ENCODE results near the gene CSMD2. TPM values are rescaled to one million over a fixed set of nuclear protein-coding genes. Genes with fewer than 3 reads are reported as not detected.

Gene CSMD2
- total RNA-seq, 2 experiments from 2014 or later = not detected

GRCh38 chr1:33984906-33985565 lies 180.0 kb downstream of the CSMD2 start:
- Mint-ChIP-seq H3K9me3 (ENCODE audit: low read depth) (no peaks in the 10 kb centered on the region), H3K36me3 (ENCODE audit: low read depth) (no peaks in the 10 kb centered on the region), H3K27me3 (peaks cover 25% of the 10 kb centered on the region), H3K27ac (no peak overlapping the region), H3K4me3 (no peak overlapping the region), H3K4me1 (no peaks in the 10 kb centered on the region)
- POLR2A ChIA-PET = no interaction called here
- DNase-seq = no peak
- no peak for ATAC-seq
- intact Hi-C loops (cut with DNase I, micrococcal nuclease) = no loop called here
- CTCF ChIA-PET = interaction anchor here (0.9 kb wide), 1 partner anchor 36 kb away, joined by 3 read pairs; no protein-coding TSS in a partner anchor

DNA sequence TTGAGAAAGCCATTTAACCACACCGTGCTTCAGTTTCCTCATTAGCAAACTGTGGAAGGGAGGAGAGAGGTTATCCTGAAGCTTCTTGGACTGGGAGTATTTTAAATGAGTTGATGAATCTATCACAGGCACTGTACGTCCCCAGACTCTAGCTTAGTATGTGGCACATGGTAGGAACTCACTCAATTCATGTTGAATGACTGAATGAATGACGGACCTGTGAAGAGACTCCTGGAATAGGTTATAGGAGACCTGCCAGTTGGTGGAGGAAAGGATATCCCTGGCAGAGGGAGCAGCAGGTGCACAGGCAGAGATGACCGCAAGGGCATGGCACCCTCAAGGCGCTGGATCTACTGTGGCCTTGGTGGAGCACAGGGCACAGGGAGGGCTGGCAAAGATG lies 182.6 kb downstream of the CSMD2 start:
- H3K27ac Mint-ChIP-seq = no peak overlapping the region
- DNase-seq (no peak), ATAC-seq (no peak)
- H3K27me3 Mint-ChIP-seq = peaks cover 18% of the 10 kb centered on the region
- H3K36me3 Mint-ChIP-seq (ENCODE audit: low read depth) = no peaks in the 10 kb centered on the region
- ChIA-PET CTCF (no interaction called here), POLR2A (no interaction called here)
- intact Hi-C loops (cut with DNase I, micrococcal nuclease) = no loop called here
- no peaks in the 10 kb centered on the region for H3K4me1 Mint-ChIP-seq
- H3K4me3 Mint-ChIP-seq = no peak overlapping the region
- H3K9me3 Mint-ChIP-seq (ENCODE audit: low read depth) = no peaks in the 10 kb centered on the region

DNA sequence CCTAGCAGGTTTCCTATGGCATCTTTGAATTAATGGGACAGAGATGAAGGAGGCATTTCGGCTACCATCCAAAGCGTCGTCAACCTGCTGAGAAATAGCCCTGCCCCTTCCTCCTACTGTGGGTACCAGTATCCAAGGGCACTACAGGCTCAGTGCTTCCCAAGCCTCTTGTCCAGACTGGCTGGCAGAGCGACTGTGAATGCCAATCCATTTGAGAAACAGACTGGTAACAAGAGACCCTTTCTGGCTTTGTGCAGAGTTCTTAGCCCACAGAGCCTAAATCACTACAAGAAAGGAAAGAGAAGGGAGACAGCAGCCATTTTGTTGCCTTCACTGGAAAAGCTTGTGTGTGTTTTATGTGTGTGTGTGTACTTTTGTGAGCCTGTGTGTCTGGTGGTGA lies 185.7 kb downstream of the CSMD2 start:
- H3K27ac Mint-ChIP-seq = no peak overlapping the region
- H3K4me3 Mint-ChIP-seq = no peak overlapping the region
- no peaks in the 10 kb centered on the region for H3K36me3 Mint-ChIP-seq (ENCODE audit: low read depth)
- H3K27me3 Mint-ChIP-seq = peaks cover 19% of the 10 kb centered on the region
- ChIA-PET POLR2A (no interaction called here), CTCF (interaction anchor here (0.7 kb wide), 1 partner anchor 280 kb away, joined by 3 read pairs; no protein-coding TSS in a partner anchor)
- DNase-seq = no peak
- no peak for ATAC-seq
- H3K9me3 Mint-ChIP-seq (ENCODE audit: low read depth) = no peaks in the 10 kb centered on the region
- H3K4me1 Mint-ChIP-seq = no peaks in the 10 kb centered on the region
- intact Hi-C loops (cut with DNase I, micrococcal nuclease) = no loop called here

- H3K27ac Mint-ChIP-seq = no peak overlapping the region
- POLR2A ChIA-PET = no interaction called here
- CTCF ChIA-PET = no interaction called here
- H3K4me3 Mint-ChIP-seq = no peak overlapping the region
- ATAC-seq = no peak
- H3K9me3 Mint-ChIP-seq (ENCODE audit: low read depth) = no peaks in the 10 kb centered on the region
- no peaks in the 10 kb centered on the region for H3K4me1 Mint-ChIP-seq
- no peaks in the 10 kb centered on the region for H3K36me3 Mint-ChIP-seq (ENCODE audit: low read depth)
- H3K27me3 Mint-ChIP-seq = peaks cover 5% of the 10 kb centered on the region
- DNase-seq = no peak
- intact Hi-C loops (cut with DNase I, micrococcal nuclease) = no loop called here
These were observed 189.1 kb downstream of the CSMD2 start for GRCh38 chr1:33975961-33976360.

DNA sequence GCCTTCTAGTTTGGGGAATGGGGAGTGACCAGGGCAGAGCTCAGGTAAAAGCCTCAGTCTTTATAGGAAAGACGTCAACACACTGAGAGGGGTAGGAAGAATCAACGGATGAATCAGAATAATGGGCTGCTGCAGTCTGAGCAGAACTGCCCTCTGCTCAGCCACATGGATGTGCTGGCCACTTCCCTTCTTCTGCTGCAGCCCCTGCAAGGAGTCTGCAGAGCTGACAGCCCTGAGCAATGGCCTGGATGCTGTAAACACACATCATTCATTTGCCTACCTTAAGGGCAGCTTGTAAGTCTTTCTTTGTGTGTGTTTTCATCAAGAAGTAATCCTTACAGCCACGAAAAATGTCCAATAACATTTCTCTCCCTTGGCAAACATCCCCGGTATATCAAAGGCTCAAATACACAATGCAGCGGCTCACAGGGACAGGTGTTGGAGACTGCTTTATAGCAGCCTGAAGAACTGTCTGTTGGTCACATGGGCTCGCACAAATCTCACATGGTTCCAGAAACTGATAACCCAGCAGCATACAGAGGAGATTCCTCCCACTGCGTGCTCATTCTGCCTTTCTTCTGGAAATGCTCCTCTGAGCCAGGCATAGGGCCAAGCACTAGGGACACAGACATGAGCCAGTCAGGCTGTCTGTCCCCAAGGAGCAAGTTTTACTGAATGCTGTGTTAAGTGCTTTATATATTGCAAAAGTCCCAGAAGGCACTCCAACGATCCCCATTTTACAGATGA lies 191.1 kb downstream of the CSMD2 start:
- peaks cover 6% of the 10 kb centered on the region for H3K27me3 Mint-ChIP-seq
- ChIA-PET POLR2A (no interaction called here), CTCF (no interaction called here)
- DNase-seq (no peak), ATAC-seq (no peak)
- no peaks in the 10 kb centered on the region for H3K4me1 Mint-ChIP-seq
- H3K27ac Mint-ChIP-seq = no peak overlapping the region
- no peaks in the 10 kb centered on the region for H3K9me3 Mint-ChIP-seq (ENCODE audit: low read depth)
- intact Hi-C loops (cut with DNase I, micrococcal nuclease) = no loop called here
- no peaks in the 10 kb centered on the region for H3K36me3 Mint-ChIP-seq (ENCODE audit: low read depth)
- no peak overlapping the region for H3K4me3 Mint-ChIP-seq

DNA sequence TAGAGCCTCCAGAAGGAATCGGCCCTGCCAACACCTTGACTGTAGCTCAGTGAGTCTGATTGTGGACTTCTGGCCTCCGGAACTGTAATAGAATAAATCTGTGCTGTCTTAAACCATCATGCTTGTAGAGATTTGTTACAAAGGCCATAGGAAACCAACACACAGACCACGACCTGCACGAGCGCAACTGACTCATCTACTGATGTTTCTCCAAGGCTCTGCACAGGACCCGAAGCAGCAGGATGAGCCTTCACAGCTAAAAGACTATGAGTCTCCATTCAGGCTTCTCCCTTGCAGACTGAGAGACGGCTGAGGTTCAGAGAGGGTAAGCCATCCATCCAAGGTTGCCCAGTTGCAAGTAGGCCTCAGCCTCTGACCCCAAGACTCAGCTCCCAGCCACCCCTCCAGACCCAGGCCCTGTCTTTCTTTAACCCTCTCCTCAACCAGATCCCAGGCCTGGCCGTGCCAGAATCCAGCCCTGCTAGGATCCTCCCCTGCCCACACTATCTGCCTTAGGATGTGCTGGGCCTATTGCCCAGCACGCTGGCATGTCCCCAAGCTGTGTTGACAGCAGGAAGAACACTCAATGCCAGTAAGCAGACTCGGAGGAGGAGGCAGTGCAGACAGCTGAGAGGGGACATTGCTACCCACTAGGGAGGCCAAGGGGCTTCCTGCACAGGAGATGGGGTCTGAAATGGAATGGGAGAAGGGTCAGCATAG lies 192.2 kb downstream of the CSMD2 start:
- Mint-ChIP-seq H3K9me3 (ENCODE audit: low read depth) (no peaks in the 10 kb centered on the region), H3K36me3 (ENCODE audit: low read depth) (no peaks in the 10 kb centered on the region), H3K4me1 (no peaks in the 10 kb centered on the region), H3K27ac (no peak overlapping the region), H3K4me3 (no peak overlapping the region), H3K27me3 (peaks cover 6% of the 10 kb centered on the region)
- ATAC-seq (no peak), DNase-seq (no peak)
- CTCF ChIA-PET = no interaction called here
- POLR2A ChIA-PET = no interaction called here
- intact Hi-C loops (cut with DNase I, micrococcal nuclease) = no loop called here

DNA sequence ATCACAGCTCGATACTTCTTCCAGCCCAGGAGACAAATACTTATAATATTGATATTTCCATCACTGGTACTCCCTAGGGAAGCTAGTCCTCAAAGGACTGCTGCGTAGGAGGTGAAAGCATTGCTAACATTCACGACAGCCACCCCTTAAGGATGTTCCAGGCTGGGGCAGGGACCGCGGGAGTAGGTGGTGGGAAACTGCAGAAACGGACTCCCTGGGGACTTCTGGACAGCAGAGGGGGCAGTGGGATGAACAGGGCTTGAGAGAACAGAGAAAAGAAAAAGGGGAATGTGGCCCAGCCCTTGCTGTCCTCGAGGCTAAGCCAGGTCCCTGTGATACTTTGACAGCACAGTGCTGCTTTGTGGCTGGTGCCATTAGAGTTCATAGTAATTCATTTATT lies 193.1 kb downstream of the CSMD2 start:
- H3K27ac Mint-ChIP-seq = no peak overlapping the region
- H3K4me1 Mint-ChIP-seq = no peaks in the 10 kb centered on the region
- intact Hi-C loops (cut with DNase I, micrococcal nuclease) = no loop called here
- H3K36me3 Mint-ChIP-seq (ENCODE audit: low read depth) = no peaks in the 10 kb centered on the region
- H3K27me3 Mint-ChIP-seq = peaks cover 8% of the 10 kb centered on the region
- no peak overlapping the region for H3K4me3 Mint-ChIP-seq
- ATAC-seq (no peak), DNase-seq (no peak)
- POLR2A ChIA-PET = no interaction called here
- H3K9me3 Mint-ChIP-seq (ENCODE audit: low read depth) = no peaks in the 10 kb centered on the region
- CTCF ChIA-PET = no interaction called here

GRCh38 chr1:33971018-33971710 lies 193.9 kb downstream of the CSMD2 start:
- Mint-ChIP-seq H3K4me3 (no peak overlapping the region), H3K27ac (no peak overlapping the region), H3K4me1 (no peaks in the 10 kb centered on the region), H3K27me3 (peaks cover 8% of the 10 kb centered on the region), H3K9me3 (ENCODE audit: low read depth) (no peaks in the 10 kb centered on the region), H3K36me3 (ENCODE audit: low read depth) (no peaks in the 10 kb centered on the region)
- DNase-seq (no peak), ATAC-seq (no peak)
- intact Hi-C loops (cut with DNase I, micrococcal nuclease) = no loop called here
- POLR2A ChIA-PET = no interaction called here
- CTCF ChIA-PET = no interaction called here

DNA sequence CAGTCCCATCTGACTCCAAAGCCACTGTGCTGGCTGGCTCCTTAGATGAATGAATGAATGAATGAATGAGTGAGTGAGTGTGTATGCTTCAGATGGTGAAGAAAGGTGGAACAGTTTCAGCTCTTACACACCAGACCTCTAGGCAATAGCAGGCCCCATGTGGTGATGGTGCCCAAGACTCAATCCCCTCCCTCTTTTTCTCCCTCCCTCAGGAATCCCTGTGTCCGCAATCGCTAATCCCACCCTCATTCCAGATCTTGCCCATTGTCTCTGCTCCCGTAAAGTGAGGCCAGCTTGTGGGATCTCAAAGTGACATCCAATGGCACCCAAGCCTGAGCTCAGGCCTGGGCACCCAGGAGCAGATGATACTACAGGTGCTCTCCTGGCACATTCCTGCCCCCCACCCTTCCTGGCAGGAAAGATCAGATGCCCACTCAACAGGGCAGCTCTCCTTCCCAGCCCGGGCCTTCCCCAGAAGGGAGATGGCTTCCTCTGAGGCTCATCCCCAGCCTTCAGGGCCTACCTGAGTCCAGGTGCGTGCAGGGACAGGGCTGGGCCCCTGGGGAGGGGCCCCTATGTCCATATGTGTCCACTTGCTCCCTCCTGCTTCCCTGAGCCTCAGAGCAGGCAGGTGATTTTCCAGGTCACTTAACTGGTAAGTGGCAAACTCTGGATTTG lies 194.7 kb downstream of the CSMD2 start:
- Mint-ChIP-seq H3K27me3 (peaks cover 6% of the 10 kb centered on the region), H3K4me1 (no peaks in the 10 kb centered on the region)
- DNase-seq = no peak

DNA sequence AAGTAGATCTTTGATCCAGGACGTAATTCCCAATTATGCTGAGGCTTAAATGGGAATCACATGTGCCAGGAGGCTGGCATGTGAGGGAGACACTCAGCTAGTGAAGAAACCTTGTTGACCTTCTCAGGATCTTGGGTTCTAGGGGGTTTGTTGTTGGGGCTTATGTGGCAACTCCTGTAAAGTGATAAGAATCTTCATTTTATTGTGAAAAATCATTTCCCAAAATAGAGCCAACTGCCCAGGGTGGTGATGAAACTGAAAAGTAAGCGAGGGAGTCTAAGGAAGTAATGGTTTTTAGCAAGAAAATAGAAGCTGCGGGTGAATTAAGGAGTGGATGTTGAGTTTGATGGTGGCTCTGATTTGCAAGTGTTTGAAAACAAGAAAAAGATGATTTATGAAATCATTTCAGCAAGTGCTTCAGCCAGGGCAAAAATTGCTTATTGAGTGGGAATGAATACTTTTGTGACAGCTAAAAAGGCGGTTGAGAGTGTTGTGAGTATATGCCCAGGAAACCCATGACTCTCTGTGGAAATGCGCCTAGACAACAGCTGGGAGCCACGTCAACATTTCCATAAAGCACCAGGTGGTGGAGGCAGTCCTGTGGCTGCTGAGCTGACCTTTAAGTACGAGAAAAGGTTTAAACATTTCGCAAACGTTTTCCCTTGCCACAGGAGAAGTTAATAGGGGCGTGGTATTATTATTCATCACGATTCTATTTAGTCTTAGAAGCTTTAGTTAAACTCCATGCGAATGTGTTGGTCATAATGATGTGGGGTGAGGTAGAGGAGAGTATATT lies 198.5 kb downstream of the CSMD2 start:
- intact Hi-C loops (cut with DNase I, micrococcal nuclease) = no loop called here
- no peaks in the 10 kb centered on the region for H3K36me3 Mint-ChIP-seq (ENCODE audit: low read depth)
- H3K27me3 Mint-ChIP-seq = peaks cover 9% of the 10 kb centered on the region
- ATAC-seq (no peak), DNase-seq (no peak)
- no peaks in the 10 kb centered on the region for H3K9me3 Mint-ChIP-seq (ENCODE audit: low read depth)
- CTCF ChIA-PET = no interaction called here
- no peak overlapping the region for H3K4me3 Mint-ChIP-seq
- no peak overlapping the region for H3K27ac Mint-ChIP-seq
- no peaks in the 10 kb centered on the region for H3K4me1 Mint-ChIP-seq
- POLR2A ChIA-PET = no interaction called here

More for the DNA sequence above, 194.7 kb downstream of the CSMD2 start:
- ChIA-PET POLR2A (no interaction called here), CTCF (no interaction called here)
- H3K9me3 Mint-ChIP-seq (ENCODE audit: low read depth) = no peaks in the 10 kb centered on the region
- H3K27ac Mint-ChIP-seq = no peak overlapping the region
- intact Hi-C loops (cut with DNase I, micrococcal nuclease) = no loop called here
- no peak for ATAC-seq
- no peak overlapping the region for H3K4me3 Mint-ChIP-seq
- no peaks in the 10 kb centered on the region for H3K36me3 Mint-ChIP-seq (ENCODE audit: low read depth)

DNA sequence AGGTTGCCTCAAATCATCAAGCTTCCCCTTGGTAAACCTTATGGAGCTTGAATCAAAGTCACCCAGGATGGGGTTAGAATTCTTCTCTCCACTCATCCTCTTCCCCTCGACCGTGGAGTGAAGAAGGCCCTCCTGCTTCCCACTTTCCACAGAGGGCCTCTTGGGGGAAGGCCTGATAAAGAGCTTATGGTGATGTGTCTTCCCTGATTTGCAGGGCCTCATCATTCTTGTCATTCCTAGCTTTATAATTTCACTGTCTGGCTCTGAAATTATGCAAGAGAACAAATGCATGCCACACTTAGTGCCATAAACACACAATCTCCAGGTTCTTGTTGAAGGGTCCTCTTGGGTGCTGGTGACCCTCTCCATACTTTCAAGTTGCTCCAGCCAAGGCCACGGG lies 199.9 kb downstream of the CSMD2 start:
- Mint-ChIP-seq H3K27me3 (peaks cover 7% of the 10 kb centered on the region), H3K27ac (no peak overlapping the region), H3K4me3 (no peak overlapping the region), H3K9me3 (ENCODE audit: low read depth) (no peaks in the 10 kb centered on the region), H3K36me3 (ENCODE audit: low read depth) (no peaks in the 10 kb centered on the region), H3K4me1 (no peaks in the 10 kb centered on the region)
- CTCF ChIA-PET = no interaction called here
- no peak for ATAC-seq
- intact Hi-C loops (cut with DNase I, micrococcal nuclease) = no loop called here
- DNase-seq = no peak
- POLR2A ChIA-PET = no interaction called here

Measured in activated CD4-positive, alpha-beta T cell treated with anti-CD3 and anti-CD28 coated beads for 36 hours (primary cell).